ENCODE results near the gene ANXA6.

ANXA6 gene

DNA sequence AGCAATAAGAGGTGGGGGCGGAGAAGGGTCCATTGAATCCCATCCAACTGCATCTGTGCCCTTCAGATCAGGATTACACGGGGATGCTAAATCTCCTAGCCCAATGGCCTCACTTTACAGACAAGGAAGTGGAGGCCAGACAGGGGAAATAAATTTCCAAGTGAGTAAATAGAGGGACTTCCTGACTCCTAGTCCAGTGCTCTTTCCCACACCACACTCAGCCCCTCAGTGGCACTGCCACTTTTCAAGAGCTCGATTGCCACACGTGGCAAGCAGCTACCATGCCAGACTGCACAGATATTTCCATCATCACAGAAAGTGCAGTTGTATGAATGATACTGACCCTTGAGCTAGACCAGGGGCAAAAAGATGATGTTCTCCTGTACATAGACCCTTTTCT is 68.6 kb downstream of the ANXA6 start:
- H3K27ac Mint-ChIP-seq, result no peak overlapping the region
- no peaks in the 10 kb centered on the region for H3K27me3 Mint-ChIP-seq (ENCODE audit: low read depth)
- no peak for DNase-seq (ENCODE audit: low spot score)
- H3K9me3 Mint-ChIP-seq, result no peaks in the 10 kb centered on the region
- peaks cover 51% of the 10 kb centered on the region for H3K4me1 Mint-ChIP-seq (ENCODE audit: low read depth)
- H3K4me3 Mint-ChIP-seq, result no peak overlapping the region
- H3K36me3 Mint-ChIP-seq (ENCODE audit: low read depth), result peaks cover 5% of the 10 kb centered on the region

DNA sequence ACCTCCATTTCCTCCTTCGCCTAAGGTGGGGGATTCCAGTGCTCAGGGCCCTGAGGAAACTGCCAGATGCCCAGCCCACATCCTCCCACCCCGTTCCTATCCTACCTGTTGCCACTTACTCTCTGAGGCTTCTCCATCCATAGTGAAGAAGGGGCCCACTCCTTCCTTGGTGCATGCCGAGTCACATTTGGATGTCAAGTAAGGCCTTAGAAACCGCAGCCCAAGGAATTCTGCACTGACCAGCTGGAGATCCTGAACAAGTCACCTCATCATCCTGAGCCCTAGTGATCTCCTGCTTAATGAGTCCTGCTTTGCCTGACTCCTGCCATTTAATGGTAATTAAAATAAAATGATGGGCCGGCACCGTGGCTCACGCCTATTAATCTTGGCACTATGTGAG is 70.1 kb downstream of the ANXA6 start:
- DNase-seq (ENCODE audit: low spot score), result no peak
- Mint-ChIP-seq H3K36me3 (ENCODE audit: low read depth) (peaks cover 7% of the 10 kb centered on the region), H3K27ac (peak overlapping the region; percentile 51), H3K4me3 (peak overlapping the region; percentile 39), H3K4me1 (ENCODE audit: low read depth) (peaks cover 51% of the 10 kb centered on the region), H3K27me3 (ENCODE audit: low read depth) (no peaks in the 10 kb centered on the region), H3K9me3 (no peaks in the 10 kb centered on the region)

DNA sequence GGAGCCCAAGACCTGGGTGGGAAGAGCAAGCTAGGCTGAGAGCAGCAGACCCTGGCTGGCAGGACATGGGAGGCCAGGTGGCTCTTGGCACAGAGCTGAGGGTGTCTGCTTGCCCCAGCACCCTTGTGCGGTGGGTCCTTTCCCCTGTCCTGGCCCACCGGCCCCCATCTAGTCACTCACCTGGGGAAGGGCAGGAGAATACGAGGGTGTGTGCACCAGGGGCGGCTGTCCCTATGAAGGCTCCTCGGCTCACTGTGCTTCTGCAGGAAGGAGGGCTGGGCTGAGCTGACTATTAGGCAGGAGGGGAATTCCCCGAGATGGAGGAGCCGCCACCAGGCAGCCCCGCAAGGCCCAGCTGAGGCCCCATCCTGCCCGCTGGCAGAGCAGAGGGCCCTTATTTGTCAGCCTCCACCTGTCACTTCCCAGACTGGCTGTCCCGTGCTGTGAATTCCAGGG is 70.6 kb downstream of the ANXA6 start:
- Mint-ChIP-seq H3K4me3 (peak overlapping the region; percentile 76), H3K36me3 (ENCODE audit: low read depth) (peaks cover 6% of the 10 kb centered on the region), H3K27me3 (ENCODE audit: low read depth) (no peaks in the 10 kb centered on the region), H3K9me3 (no peaks in the 10 kb centered on the region), H3K4me1 (ENCODE audit: low read depth) (peaks cover 55% of the 10 kb centered on the region), H3K27ac (peak overlapping the region; percentile 56)
- peak; percentile 66 for DNase-seq (ENCODE audit: low spot score)

DNA sequence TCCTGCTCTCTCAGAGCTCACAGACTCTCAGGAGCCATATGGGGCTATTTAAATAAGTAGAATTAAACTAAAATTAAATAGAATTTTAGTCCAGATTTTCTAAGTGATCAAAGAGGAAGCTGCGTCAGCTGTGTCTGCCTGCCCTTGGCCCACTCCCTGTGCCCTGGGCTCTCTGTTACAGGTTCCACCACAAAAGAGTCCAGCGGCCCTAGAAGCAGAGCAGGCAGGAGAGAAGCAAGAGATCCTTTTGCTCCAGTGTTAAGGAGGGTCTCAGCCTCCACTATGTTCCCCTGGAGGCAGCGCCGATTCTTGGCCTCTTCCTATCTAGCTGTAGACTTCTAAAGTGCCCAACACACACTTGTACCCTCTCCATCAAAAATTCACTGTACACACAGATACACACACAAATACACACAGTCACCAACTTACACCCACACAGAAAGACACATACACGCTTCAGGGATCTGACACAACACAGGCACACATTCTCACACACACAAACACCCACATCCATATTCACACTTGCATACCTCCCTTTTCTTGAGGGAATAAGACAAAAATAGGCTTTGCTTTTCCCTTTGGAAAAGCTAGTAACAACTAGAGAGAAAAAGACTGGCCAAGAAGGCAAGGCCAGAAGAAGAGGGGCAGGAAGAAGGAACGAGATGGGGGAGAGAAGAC is 71.2 kb downstream of the ANXA6 start:
- peaks cover 51% of the 10 kb centered on the region for H3K4me1 Mint-ChIP-seq (ENCODE audit: low read depth)
- H3K4me3 Mint-ChIP-seq, result peak overlapping the region; percentile 76

DNA sequence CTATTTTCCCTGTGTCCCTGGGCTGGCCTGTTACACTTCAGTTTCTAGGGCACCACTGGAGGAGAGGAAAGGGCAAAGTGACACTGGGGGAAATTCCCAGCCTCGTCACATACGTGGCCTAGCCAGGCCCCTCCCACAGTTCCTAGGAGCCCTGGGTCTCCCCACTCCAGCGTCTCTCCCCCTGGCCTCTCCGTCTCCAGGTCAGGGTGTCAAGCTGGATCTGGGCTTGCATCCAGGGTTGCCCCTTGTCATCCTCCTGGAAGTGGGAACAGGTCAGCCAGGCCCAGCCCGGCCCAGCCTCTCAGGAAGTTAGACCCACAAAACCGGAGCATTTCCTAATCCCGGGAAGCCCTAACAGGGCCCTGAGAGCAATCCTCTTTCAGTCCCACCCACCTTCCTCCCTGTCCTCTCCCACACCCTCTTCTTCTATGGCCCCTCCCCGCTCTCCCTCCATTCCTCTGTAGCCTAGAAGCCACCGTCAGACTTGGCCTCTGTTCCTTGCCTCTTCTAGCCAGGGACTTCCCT is 72.0 kb downstream of the ANXA6 start:
- peak overlapping the region; percentile 76 for H3K4me3 Mint-ChIP-seq
- H3K27me3 Mint-ChIP-seq (ENCODE audit: low read depth), result no peaks in the 10 kb centered on the region
- DNase-seq (ENCODE audit: low spot score), result peak; percentile 52
- H3K36me3 Mint-ChIP-seq (ENCODE audit: low read depth), result peaks cover 3% of the 10 kb centered on the region
- peak overlapping the region; percentile 85 for H3K27ac Mint-ChIP-seq
- H3K9me3 Mint-ChIP-seq, result no peaks in the 10 kb centered on the region
- H3K4me1 Mint-ChIP-seq (ENCODE audit: low read depth), result peaks cover 51% of the 10 kb centered on the region

More for the DNA sequence above, 71.2 kb downstream of the ANXA6 start:
- H3K9me3 Mint-ChIP-seq, result no peaks in the 10 kb centered on the region
- H3K27ac Mint-ChIP-seq, result peak overlapping the region; percentile 85
- H3K27me3 Mint-ChIP-seq (ENCODE audit: low read depth), result no peaks in the 10 kb centered on the region
- H3K36me3 Mint-ChIP-seq (ENCODE audit: low read depth), result peaks cover 3% of the 10 kb centered on the region
- no peak for DNase-seq (ENCODE audit: low spot score)

DNA sequence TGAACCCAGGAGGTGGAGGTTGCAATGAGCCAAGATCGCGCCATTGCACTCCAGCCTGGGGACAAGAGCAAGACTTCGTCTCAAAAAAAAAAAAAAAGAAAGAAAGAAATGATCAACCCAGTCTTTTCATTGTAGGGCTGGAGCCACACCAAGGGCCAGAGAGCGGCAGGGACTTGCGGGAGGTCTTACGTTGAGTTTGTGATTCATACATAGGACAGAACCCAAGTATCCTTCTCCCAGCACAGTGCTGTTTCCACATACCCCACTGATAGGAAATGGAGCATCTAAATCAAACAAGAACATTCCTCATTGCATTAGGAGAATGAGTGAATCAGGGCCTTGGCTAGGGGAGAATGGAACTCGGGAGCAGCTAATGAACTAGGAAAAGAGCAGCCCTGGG is 73.2 kb downstream of the ANXA6 start:
- Mint-ChIP-seq H3K4me1 (ENCODE audit: low read depth) (peaks cover 57% of the 10 kb centered on the region), H3K36me3 (ENCODE audit: low read depth) (peaks cover 11% of the 10 kb centered on the region), H3K9me3 (no peaks in the 10 kb centered on the region), H3K27ac (peak overlapping the region; percentile 85), H3K27me3 (ENCODE audit: low read depth) (no peaks in the 10 kb centered on the region), H3K4me3 (peak overlapping the region; percentile 76)
- no peak for DNase-seq (ENCODE audit: low spot score)

DNA sequence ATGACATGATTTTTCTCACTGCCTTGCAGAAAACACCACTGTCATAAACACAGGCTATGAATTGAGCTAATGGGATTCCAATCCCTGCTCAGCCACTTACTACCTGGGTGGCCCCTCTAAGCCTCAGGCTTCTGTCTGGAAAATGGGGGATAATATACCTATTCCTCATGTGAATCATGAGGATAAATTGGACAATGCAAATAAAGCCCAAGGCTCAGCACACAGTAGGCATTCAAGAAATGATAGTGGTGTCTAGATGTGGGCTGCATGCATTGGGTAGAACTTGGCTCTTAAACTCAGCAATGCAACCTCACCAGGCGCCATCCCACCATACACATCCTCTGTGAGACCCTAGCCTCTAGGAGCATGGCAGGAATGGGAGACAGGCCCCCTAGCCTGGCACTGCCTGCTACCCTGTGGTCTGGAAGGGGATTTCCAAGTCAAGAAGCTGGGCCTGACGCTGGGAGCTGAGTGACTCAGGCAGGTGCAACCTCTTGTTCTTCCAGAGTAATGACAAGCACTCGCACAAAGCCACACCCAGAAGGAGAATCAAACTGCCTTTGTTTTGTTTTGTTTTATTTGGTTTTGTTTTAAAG is 74.4 kb downstream of the ANXA6 start:
- no peaks in the 10 kb centered on the region for H3K27me3 Mint-ChIP-seq (ENCODE audit: low read depth)
- peak overlapping the region; percentile 86 for H3K27ac Mint-ChIP-seq
- peaks cover 64% of the 10 kb centered on the region for H3K4me1 Mint-ChIP-seq (ENCODE audit: low read depth)
- H3K4me3 Mint-ChIP-seq, result peak overlapping the region; percentile 87
- H3K9me3 Mint-ChIP-seq, result no peaks in the 10 kb centered on the region
- peak; percentile 73 for DNase-seq (ENCODE audit: low spot score)
- peaks cover 23% of the 10 kb centered on the region for H3K36me3 Mint-ChIP-seq (ENCODE audit: low read depth)

DNA sequence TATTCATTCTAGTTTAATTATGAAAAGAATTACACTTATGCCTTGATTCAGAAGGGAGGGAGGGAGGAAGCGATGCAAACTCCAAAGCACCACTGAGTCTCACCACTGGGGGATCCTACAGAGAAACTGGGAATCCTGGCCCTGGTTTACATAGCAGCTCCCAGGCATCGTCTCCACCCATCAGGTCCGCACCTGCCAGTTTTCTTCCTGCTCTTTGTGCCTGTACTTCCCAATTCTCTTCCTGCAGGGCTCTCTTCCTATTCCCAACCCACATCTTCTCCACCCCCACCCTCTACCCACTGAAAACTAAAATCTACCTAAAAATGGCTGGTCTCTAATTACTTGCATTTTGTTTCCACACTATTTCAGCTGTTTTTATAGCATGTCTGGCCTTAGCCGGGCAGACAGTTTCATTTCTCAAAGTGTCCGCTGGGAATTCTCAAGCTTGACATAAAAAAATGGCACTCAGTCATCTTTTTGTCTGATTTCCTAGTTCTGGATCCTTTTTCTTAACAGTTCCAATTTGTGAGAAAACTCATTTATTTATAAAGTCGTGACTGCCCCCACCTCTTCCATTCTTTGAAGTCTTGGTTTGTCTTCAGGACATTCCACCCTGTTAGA is 75.2 kb downstream of the ANXA6 start:
- H3K36me3 Mint-ChIP-seq (ENCODE audit: low read depth), result peaks cover 30% of the 10 kb centered on the region
- peak overlapping the region; percentile 87 for H3K4me3 Mint-ChIP-seq
- H3K4me1 Mint-ChIP-seq (ENCODE audit: low read depth), result peaks cover 69% of the 10 kb centered on the region
- H3K27me3 Mint-ChIP-seq (ENCODE audit: low read depth), result no peaks in the 10 kb centered on the region
- peak overlapping the region; percentile 86 for H3K27ac Mint-ChIP-seq
- no peak for DNase-seq (ENCODE audit: low spot score)
- H3K9me3 Mint-ChIP-seq, result no peaks in the 10 kb centered on the region

DNA sequence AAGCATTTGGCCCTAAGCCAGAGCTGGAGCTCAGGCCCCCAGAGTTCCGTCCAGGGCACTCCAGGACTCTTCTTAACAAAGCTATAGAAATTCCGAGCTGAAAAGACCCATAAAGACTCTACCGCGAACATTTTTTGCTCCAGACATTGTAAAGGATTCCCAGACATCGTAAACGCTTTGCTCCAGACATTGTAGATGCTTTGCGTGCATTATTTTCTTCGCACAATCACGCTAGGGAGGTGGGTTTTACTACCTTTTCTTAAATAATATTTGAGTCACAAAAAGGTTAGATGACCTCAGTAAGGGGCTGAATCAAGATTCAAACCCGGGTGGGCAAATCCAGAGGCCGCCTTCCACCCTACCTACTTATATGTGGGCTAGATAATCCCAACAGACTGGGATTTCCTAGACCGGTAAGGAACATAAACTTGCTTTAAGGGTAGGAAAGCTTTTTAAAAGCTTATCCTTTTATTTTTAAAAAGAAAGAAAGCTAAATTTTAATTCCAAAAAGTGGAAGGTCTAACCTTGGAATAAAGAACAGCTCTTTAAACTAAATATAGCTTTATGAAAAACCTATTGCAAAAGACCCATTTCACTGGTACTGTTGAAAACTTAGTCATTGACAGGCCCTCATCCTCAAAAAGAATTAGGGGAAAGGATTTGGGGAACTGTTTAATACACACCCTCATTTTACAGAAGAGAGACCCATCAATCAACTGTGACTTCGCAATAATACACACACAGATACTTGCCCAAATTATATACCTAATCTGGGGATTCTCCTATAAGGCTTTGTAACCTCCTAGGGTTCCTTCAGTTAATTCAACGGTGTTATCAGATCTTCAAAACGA is 75.9 kb downstream of the ANXA6 start:
- no peaks in the 10 kb centered on the region for H3K27me3 Mint-ChIP-seq (ENCODE audit: low read depth)
- H3K4me3 Mint-ChIP-seq, result peak overlapping the region; percentile 87
- H3K27ac Mint-ChIP-seq, result peak overlapping the region; percentile 86
- no peaks in the 10 kb centered on the region for H3K9me3 Mint-ChIP-seq
- peaks cover 37% of the 10 kb centered on the region for H3K36me3 Mint-ChIP-seq (ENCODE audit: low read depth)
- peaks cover 70% of the 10 kb centered on the region for H3K4me1 Mint-ChIP-seq (ENCODE audit: low read depth)
- DNase-seq (ENCODE audit: low spot score), result no peak

DNA sequence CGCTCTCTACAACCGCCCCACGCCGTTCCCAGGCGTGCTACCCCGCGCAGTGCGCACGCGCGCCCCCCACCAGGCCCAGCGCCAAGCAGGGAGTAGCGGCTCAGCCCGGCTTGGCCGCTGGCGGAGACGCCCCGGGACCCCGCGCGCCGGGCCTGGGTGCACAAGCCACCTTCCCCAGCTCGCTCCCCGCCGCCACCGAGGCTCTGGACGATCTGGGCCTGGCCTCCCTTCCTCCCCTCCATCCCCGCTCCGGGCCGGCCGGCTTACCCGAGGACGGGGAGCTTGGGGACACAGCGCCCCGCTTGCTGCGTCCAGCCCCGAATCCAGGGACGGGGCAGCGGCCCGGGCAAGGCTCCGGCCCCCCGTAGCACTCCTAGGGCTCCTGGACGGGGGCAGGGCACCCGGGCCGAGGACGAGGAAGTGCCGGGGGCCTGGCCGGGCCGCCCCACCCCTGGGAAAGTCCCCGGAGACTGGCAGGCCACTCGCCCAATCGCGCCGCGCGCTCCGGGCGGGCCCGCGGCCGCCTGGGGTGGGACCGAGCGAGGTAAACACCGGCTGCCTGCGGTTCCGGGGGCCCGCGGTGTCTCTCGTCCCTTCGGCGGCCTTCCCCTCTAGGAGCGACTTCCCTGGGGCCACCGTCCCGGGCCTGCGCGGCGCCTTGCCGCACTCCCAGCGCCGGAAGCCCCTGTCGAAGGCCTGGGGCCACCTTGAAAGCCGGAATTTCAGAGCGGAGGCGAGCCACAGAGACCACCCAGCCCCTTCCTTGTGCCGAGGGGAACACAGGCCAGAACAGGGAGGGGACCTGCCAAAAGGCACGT is 76.8 kb downstream of the ANXA6 start, which contains the start of gene TNIP1:
Gene TNIP1 (minus strand): TSS at position 422 of the 818 bp plus-strand sequence. CDS start 15,939 bp downstream, outside the sequence.
- H3K27ac Mint-ChIP-seq, result peak within 1 kb of the TSS; percentile 86
- H3K4me3 Mint-ChIP-seq, result peak within 1 kb of the TSS; percentile 89
- no peaks in the 10 kb centered on the region for H3K9me3 Mint-ChIP-seq
- DNase-seq (ENCODE audit: low spot score), result peak; percentile 97
- peaks cover 46% of the 10 kb centered on the region for H3K36me3 Mint-ChIP-seq (ENCODE audit: low read depth)
- H3K4me1 Mint-ChIP-seq (ENCODE audit: low read depth), result peaks cover 72% of the 10 kb centered on the region
- no peaks in the 10 kb centered on the region for H3K27me3 Mint-ChIP-seq (ENCODE audit: low read depth)

DNA sequence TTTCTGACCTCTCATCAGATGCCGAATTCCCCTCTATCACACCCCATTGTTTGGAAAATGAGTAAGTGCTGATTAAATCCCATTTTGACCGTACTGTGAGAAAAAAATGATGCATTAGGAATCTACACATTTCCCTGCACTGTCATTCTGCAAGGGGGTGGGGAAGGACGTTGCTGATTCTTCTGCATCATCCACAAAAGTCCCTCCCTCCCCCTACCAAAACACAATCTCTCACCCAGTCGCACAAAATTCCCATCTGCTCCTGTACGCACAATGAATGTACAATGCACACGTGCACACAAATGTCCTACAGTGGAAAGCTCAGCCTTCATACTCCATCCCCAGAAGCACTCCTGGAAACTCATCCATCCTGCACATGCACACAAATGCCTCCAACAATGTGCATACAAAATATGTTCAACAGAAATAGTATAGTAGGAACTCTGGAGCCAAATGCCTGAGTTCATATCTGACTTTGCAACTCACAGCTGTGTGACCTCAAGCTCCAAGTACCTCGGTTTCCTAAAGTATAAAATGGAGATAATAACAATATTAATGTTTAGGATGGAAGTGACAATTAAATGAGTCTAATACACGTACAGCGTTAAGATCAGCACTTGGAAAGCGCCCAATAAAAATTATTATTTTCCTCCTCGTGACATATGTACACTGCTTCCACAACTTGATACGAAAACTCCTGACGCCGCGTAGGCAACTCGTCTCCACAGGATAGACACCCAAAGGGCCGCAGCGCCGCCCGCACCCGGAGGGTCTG is 77.6 kb downstream of the ANXA6 start:
- H3K9me3 Mint-ChIP-seq, result no peaks in the 10 kb centered on the region
- H3K36me3 Mint-ChIP-seq (ENCODE audit: low read depth), result peaks cover 54% of the 10 kb centered on the region
- H3K4me3 Mint-ChIP-seq, result peak overlapping the region; percentile 89
- no peaks in the 10 kb centered on the region for H3K27me3 Mint-ChIP-seq (ENCODE audit: low read depth)
- H3K4me1 Mint-ChIP-seq (ENCODE audit: low read depth), result peaks cover 72% of the 10 kb centered on the region
- H3K27ac Mint-ChIP-seq, result peak overlapping the region; percentile 69
- peak; percentile 61 for DNase-seq (ENCODE audit: low spot score)

DNA sequence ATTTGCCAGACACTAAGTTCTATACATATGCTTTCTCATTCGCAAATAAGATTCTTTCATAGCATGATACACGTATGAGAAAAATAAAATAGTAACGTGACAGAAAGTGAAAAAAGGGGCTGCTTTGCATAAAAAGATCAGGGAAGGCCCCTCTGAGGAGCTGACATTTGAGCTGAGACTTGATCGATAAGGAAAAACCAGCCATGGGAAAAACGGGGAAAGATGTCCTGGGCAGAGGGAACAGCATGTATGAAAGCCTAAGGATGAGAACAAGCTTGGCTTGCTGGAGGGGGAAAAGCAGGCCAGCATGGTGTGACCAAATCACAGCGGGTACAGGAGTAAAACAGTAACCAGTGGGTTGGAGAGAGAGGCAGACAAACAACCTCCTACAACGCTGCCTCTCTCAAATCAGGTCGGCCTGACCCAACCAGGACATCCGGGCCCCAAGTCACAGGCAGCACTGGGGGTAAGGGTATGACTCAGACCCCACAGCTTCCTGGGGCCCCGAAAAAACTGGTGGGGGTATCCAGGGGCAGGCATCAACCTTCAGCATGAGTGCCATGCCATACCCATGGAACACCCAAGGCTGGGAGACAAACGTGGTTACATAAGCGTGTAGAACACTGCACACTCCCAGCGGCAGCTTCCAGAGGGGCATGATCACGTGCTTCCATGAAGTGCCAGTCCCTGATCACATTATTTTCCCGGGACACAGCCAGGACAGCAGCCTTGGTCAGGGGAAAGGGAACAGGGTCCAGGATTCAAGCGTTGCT is 78.9 kb downstream of the ANXA6 start:
- Mint-ChIP-seq H3K4me3 (peak overlapping the region; percentile 89), H3K4me1 (ENCODE audit: low read depth) (peaks cover 62% of the 10 kb centered on the region), H3K27ac (peak overlapping the region; percentile 93), H3K9me3 (no peaks in the 10 kb centered on the region), H3K27me3 (ENCODE audit: low read depth) (no peaks in the 10 kb centered on the region), H3K36me3 (ENCODE audit: low read depth) (peaks cover 58% of the 10 kb centered on the region)
- DNase-seq (ENCODE audit: low spot score), result peak; percentile 82

Data from T-helper 2 cell treated with Interferon-gamma antibody and Interleukin-4, amounts not matched to agents 5 μg/mL and 100 μg/mL, for 36 hours (primary cell).